ENCODE measurements around the gene IFT122.

Gene IFT122

DNA sequence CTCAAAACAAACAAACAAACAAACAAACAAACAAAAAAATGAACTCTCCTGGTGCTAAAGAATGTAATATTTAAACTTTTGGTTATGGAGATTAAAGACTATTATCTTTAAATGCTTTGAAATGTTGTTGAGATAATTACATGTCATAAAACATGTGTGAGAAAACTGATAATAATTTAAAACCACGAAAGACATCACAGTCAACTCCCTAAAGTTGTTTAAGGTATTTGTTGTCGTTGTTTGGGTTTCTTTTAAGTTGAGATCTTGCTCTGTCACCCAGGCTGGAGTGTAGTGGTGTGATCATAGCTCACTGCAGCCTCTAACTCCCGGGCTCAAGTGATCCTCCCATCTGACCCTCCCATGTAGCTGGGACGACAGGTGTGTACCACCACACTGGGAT, 23.6 kb upstream of the IFT122 start:
- H3K4me3 ChIP-seq (replicated peaks; ENCODE audit: low read depth, low read length): no peak overlapping the region
- DNase-seq (ENCODE audit: low read depth): no peak
- TF ChIP-seq, protein P1, sequence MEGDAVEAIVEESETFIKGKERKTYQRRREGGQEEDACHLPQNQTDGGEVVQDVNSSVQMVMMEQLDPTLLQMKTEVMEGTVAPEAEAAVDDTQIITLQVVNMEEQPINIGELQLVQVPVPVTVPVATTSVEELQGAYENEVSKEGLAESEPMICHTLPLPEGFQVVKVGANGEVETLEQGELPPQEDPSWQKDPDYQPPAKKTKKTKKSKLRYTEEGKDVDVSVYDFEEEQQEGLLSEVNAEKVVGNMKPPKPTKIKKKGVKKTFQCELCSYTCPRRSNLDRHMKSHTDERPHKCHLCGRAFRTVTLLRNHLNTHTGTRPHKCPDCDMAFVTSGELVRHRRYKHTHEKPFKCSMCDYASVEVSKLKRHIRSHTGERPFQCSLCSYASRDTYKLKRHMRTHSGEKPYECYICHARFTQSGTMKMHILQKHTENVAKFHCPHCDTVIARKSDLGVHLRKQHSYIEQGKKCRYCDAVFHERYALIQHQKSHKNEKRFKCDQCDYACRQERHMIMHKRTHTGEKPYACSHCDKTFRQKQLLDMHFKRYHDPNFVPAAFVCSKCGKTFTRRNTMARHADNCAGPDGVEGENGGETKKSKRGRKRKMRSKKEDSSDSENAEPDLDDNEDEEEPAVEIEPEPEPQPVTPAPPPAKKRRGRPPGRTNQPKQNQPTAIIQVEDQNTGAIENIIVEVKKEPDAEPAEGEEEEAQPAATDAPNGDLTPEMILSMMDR (IDR thresholded peaks at IDR 0.05; ENCODE audit: low read length, missing control alignments): no peak

DNA sequence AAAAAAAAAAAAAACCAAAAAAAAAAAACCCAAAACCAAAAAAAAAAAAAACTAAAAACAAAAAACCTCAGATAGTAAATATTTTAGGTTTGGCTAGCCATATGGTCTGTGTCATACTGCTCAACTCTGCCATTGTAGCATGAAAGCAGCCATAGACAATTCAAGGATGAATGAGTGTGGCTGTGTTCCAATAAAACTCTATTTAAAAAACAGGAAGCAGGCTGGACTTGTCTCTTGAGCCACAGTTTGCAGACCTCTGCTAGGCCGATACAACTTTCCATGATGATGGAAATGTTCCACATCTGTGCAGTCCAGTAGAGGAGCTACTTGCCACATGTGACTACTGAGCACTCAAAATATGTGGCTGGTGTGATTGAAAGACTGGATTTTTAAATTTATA, 22.7 kb upstream of the IFT122 start:
- no peak overlapping the region for H3K4me3 ChIP-seq (replicated peaks; ENCODE audit: low read depth, low read length)
- TF ChIP-seq, protein P1 (IDR thresholded peaks at IDR 0.05; ENCODE audit: low read length, missing control alignments): no peak
- peak; percentile 97 for DNase-seq (ENCODE audit: low read depth)

DNA sequence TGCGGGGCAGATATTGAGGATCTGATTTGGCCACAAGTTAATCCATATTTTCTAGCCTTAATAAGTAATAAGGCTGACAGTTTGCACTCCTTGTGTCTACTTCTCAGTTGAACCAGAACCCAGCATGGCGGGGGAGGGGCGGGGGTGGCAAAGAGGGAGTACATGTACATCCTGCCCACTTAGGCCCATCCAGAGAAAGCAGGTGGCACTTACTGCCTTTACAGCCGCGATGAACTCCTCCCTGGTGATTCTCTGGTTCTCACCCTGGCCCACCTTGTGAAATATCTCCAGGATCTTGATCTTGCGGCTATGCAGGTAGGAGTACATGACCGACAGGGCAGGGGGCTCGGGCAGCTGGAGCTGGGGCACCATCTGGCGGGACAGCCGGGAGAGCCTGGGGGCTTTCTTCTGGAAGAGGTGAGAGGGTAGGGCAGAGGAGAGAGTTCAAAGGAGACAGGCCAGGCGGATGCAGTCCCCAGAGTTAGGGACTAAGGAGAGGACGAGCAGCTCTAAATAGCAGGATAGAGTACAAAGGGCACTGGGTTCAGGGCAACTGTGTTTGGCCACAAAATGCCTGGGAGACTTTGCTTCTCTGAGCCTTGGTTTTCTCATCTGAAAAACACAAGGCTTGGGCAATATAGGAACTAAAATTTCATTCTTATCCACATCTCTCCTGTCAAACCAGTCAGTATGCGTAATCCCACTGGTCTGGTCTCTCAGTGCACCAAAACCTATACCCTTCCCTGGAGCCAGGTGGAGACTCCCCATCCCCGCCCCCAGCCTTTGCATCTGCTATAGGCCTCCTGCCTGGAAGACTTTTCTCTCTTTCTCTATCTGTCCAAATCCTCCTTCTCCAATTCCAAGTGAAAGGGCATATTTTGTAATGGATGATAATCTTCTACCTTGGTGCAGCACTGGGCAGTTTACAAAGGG, 21.7 kb upstream of the IFT122 start:
- no peak overlapping the region for H3K4me3 ChIP-seq (replicated peaks; ENCODE audit: low read depth, low read length)
- TF ChIP-seq, protein P1 (IDR thresholded peaks at IDR 0.05; ENCODE audit: low read length, missing control alignments): no peak
- no peak for DNase-seq (ENCODE audit: low read depth)

DNA sequence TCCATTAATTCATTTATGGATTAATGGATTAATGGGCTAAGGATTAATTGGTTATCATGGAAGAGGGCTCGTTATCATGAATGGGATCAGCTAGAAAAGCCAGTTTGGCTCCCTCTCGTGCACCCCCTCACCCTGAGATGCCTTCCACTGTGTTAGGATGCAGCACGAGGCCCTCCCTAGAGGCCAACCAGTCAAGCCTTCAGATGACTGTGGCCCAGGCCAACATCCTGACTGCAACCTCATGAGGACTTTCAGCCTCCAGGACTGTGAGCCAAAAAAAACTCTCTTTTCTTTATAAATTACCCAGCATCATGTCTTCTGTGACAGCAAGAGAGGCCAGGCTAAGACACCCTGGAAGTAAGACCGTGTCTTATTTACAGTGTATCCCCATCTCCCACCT, 20.5 kb upstream of the IFT122 start:
- no peak for DNase-seq (ENCODE audit: low read depth)
- TF ChIP-seq, protein P1 (IDR thresholded peaks at IDR 0.05; ENCODE audit: low read length, missing control alignments): no peak
- H3K4me3 ChIP-seq (replicated peaks; ENCODE audit: low read depth, low read length): no peak overlapping the region

DNA sequence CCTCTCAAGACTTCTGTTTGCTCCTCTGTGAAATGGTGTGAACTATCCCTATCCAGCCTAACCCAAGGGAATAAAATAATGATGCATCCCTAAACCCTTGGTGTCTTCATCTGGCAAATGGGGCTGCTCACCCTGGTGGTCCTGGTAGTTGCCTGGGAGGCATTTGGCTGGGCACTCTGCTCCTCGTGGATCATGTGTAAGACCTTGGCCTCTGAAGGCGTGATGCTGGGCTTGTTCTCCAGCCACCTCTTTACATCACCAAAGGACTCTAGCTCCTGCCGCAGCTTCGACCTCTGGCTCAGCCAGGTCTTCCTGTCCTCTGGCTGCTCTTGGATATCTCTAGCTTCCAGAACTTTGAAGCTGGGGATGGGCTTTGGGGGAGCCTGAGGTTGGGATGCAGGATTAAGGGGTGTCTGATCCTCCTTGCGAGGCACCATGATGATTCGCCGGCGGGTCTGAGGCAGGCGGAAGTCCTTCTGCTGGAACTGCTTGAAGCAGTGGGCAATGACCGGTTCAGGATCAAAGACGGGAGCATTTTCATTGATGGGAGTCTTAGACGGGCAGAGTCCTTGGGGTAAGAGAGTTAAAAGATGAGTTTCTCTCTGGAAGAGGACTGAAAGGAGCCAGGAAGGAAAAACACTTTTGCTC, 18.7 kb upstream of the IFT122 start:
- H3K4me3 ChIP-seq (replicated peaks; ENCODE audit: low read depth, low read length): no peak overlapping the region
- TF ChIP-seq, protein P1 (IDR thresholded peaks at IDR 0.05; ENCODE audit: low read length, missing control alignments): no peak
- no peak for DNase-seq (ENCODE audit: low read depth)

DNA sequence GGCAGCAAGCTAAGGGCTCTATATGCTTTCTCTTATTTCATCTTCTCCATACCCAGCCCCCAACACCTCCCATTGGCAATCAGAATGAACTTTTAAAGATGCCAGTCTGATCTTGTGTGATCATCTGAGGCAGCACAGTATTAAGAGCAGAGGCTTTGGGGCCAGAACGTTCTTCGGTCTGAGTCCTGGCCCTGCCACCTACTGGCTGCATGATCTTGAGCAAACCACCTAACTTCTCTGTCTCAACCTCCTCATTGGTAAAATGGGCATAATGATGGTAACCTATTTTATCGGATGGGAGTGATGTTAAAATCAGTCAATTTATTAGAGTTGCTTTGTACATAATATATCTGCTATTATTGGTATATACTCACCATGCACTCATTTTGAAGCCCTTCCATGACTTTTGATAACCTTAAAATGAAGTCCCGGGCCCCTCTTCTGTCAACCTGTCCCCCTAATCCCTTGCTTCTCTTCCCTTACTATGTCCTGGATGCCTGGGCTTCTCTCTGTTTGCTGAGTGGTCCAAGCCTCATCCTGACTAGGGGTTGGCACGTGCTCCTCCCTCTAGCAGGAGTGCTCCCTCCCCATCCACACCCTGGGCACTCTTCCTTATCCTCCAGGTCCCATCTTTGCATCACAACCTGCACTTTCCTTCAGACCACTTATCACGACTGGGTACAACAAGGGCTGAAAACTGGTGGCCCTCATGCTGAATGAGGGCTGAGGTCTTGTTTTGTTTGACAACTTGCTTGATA, 17.9 kb upstream of the IFT122 start:
- no peak for DNase-seq (ENCODE audit: low read depth)
- TF ChIP-seq, protein P1 (IDR thresholded peaks at IDR 0.05; ENCODE audit: low read length, missing control alignments): peak; percentile 32
- no peak overlapping the region for H3K4me3 ChIP-seq (replicated peaks; ENCODE audit: low read depth, low read length)

Measured in fibroblast of pulmonary artery (primary cell).